Measurements from ENCODE around the gene E2F4. TPM values are rescaled to one million over a fixed set of nuclear protein-coding genes. Genes with fewer than 3 reads are reported as not detected.

E2F4 gene
- total RNA-seq, 1 donor from 2014 or later, result 78.1 TPM

DNA sequence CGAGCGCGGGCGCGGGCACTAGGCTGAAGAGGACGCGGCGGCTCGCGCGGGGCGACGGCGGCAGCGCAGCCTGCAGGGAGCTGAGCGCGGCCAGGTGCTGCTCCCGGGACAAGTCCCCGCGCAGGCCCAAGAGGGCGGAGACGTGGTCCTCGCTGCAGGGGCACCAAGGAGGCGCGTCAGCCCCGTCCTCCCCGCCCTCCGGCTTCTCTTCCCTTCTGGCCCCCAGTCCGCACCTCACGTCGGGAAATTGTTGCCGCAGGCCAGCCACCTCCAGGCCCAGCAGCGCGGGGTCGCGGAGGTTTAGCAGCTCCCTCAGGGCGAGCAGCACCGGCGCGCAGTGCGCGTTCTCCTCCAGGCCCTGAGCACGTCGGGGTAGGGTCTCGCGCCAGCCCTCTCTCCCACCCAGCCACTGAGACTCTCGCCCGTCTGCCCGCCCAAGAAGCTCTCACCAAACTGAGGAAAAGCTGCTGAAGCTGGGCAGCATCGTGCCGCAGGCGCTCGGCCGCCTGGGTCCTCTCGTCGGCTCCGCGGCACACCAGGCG lies 7.4 kb upstream of the E2F4 start:
- peak overlapping the region; percentile 53 to 62 for H3K4me3 ChIP-seq
- H3K9me3 ChIP-seq, result no peaks in the 10 kb centered on the region
- intact Hi-C loops (cut with DNase I), result no loop called here
- no peaks in the 10 kb centered on the region for H3K27me3 ChIP-seq
- peaks cover 30% of the 10 kb centered on the region for H3K4me1 ChIP-seq
- no peak for TF ChIP-seq POLR2AphosphoS5 (IDR thresholded peaks at IDR 0.05; ENCODE audit: insufficient read depth in 1 of 2, low read depth in 1 of 2)
- TF ChIP-seq, protein P1, sequence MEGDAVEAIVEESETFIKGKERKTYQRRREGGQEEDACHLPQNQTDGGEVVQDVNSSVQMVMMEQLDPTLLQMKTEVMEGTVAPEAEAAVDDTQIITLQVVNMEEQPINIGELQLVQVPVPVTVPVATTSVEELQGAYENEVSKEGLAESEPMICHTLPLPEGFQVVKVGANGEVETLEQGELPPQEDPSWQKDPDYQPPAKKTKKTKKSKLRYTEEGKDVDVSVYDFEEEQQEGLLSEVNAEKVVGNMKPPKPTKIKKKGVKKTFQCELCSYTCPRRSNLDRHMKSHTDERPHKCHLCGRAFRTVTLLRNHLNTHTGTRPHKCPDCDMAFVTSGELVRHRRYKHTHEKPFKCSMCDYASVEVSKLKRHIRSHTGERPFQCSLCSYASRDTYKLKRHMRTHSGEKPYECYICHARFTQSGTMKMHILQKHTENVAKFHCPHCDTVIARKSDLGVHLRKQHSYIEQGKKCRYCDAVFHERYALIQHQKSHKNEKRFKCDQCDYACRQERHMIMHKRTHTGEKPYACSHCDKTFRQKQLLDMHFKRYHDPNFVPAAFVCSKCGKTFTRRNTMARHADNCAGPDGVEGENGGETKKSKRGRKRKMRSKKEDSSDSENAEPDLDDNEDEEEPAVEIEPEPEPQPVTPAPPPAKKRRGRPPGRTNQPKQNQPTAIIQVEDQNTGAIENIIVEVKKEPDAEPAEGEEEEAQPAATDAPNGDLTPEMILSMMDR (IDR thresholded peaks at IDR 0.05), result no peak
- TF ChIP-seq POLR2A (IDR thresholded peaks at IDR 0.05), result no peak
- H3K36me3 ChIP-seq, result no peaks in the 10 kb centered on the region
- peak overlapping the region; percentile 88 for H3K27ac ChIP-seq
- no peak for DNase-seq (ENCODE audit: extremely low spot score in 2 of 2)

DNA sequence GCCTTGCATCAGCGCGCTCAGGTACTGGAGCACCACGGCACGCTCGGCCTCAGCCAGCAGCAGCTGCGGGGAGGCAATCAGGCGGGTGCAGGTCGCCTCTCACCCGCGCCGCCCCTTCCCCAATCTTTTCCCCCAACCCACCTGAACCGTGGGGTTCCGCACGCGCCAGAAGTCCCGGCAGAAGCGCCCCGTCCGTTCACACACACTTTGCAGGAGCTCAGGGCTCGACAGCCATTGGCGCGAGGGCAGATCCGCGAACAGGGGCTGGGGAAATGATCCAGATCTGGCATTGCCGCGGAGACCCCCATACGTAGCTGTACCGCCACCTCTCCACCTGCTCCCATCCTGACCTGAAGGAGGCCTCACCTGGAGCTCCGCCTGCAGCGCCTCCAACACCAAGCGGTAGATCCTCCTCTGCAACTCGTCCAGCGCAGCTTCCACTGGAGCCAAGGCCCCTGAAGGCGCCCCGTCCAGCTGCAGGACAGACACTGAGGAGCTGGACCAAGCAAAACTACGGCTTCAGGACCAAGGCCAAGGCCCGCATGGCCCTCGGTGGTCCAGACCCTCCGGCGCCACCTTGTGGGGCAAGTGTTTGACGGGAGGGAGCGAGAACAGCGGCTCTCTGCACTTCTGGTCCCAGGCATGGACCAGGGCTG lies 6.8 kb upstream of the E2F4 start:
- DNase-seq (ENCODE audit: extremely low spot score in 2 of 2), result no peak
- Histone ChIP-seq H3K4me1 (peaks cover 27% of the 10 kb centered on the region), H3K27me3 (no peaks in the 10 kb centered on the region), H3K36me3 (no peaks in the 10 kb centered on the region), H3K27ac (peak overlapping the region; percentile 88), H3K9me3 (no peaks in the 10 kb centered on the region), H3K4me3 (peak overlapping the region; percentile 53 to 62)
- TF ChIP-seq POLR2AphosphoS5 (IDR thresholded peaks at IDR 0.05; ENCODE audit: insufficient read depth in 1 of 2, low read depth in 1 of 2), result peak in 1 of 2 donors; percentile 64
- TF ChIP-seq POLR2A (IDR thresholded peaks at IDR 0.05), result no peak
- TF ChIP-seq, protein P1 (IDR thresholded peaks at IDR 0.05), result peak; percentile 65 to 84 (median 73)
- intact Hi-C loops (cut with DNase I), result loop anchor here (5.0 kb wide), 1 partner anchor 33 kb away; the partner anchor contains the start of gene B3GNT9

DNA sequence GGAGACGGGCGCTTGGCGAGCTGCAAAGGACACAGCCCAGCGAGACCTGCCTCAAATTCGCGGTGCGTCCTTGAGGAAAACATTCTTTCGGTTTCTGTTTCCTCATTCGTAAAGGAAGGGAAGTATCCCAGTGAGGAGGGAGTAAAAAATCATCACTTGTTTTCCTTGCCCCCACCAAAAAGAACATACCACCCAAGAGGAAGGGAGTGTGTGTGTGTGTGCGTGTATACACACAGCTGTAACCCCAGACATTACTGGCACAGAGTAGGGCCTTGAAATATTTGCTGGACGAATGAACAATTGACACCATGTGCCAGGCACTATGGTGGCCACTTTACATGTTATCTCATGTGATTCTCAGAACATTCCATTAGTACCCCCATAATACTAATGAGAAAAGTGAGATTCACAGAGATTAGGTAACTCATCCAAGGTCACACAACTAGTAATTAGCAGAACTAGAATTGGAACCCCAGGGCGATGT lies 6.3 kb upstream of the E2F4 start:
- Histone ChIP-seq H3K27me3 (no peaks in the 10 kb centered on the region), H3K9me3 (no peaks in the 10 kb centered on the region), H3K27ac (no peak overlapping the region), H3K4me3 (peak overlapping the region in 1 of 2 donors; percentile 53), H3K36me3 (no peaks in the 10 kb centered on the region), H3K4me1 (peaks cover 26% of the 10 kb centered on the region)
- intact Hi-C loops (cut with DNase I), result loop anchor here (5.0 kb wide), 1 partner anchor 33 kb away; the partner anchor contains the start of gene B3GNT9
- DNase-seq (ENCODE audit: extremely low spot score in 2 of 2), result no peak
- no peak for TF ChIP-seq POLR2AphosphoS5 (IDR thresholded peaks at IDR 0.05; ENCODE audit: insufficient read depth in 1 of 2, low read depth in 1 of 2)

DNA sequence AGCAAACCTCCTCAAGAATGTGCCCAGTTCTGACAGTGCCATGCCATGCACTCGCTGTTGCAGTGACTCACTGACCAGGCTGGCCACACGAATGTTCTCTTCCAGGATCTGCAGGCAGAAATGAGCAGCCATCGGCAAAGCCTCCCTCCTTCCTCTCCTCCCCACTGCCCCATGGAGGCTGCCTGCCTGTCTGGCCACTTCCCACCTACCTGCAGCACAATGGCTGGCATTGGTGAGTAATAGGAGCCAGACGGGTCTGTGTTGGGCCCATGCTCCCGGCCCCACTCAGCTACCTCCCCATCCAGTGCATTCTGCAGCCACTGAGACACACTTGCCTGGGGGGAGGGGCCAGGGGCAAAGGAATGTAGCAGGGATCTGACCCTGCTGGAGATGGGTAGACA lies 5.4 kb upstream of the E2F4 start:
- Histone ChIP-seq H3K9me3 (no peaks in the 10 kb centered on the region), H3K4me3 (no peak overlapping the region), H3K36me3 (no peaks in the 10 kb centered on the region), H3K4me1 (peaks cover 27% of the 10 kb centered on the region), H3K27me3 (no peaks in the 10 kb centered on the region), H3K27ac (no peak overlapping the region)
- TF ChIP-seq, protein P1 (IDR thresholded peaks at IDR 0.05), result no peak
- TF ChIP-seq POLR2AphosphoS5 (IDR thresholded peaks at IDR 0.05; ENCODE audit: insufficient read depth in 1 of 2, low read depth in 1 of 2), result no peak
- TF ChIP-seq POLR2A (IDR thresholded peaks at IDR 0.05), result no peak
- intact Hi-C loops (cut with DNase I), result loop anchor here (5.0 kb wide), 1 partner anchor 34 kb away; the partner anchor contains the start of gene B3GNT9
- no peak for DNase-seq (ENCODE audit: extremely low spot score in 2 of 2)

DNA sequence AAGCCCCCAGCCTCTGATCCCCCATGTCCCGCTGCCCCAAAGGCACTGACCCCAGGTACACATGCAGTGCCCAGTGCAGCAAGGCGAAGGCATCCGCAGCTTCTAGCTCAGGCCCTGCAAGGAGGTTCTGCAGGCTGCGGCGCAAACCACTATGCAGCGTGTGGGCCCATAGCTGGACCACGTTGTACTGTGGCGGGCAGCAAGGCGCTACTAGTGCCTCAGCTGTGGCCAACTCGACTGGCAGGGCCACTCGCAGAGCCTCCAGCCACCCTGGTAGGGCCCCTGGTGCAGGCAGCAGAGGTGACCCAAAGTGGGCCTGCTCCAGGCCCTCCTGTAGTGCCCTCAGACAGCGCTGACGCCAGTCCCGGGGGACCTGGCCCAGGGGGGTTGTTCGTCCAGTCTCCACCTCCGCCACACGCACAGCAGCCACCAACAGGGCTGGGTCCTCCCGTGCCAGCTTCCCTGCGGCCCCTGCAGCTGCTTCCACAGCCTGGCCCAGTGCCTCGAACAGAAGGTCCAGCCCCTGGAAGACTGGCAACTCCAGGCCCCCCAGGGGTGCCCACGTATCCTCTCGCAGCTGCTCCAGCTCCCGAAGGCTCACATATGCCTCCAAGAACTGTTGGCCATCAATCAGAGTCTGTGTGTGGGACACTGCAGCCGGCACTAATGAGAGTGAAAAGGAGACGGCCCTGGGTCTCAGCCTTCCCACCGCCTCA lies 4.6 kb upstream of the E2F4 start:
- no peak for DNase-seq (ENCODE audit: extremely low spot score in 2 of 2)
- Histone ChIP-seq H3K36me3 (no peaks in the 10 kb centered on the region), H3K4me3 (no peak overlapping the region), H3K4me1 (peaks cover 31% of the 10 kb centered on the region), H3K9me3 (no peaks in the 10 kb centered on the region), H3K27ac (no peak overlapping the region), H3K27me3 (no peaks in the 10 kb centered on the region)
- TF ChIP-seq, protein P1 (IDR thresholded peaks at IDR 0.05), result no peak
- TF ChIP-seq POLR2A (IDR thresholded peaks at IDR 0.05) (no peak), POLR2AphosphoS5 (IDR thresholded peaks at IDR 0.05; ENCODE audit: insufficient read depth in 1 of 2, low read depth in 1 of 2) (no peak)
- intact Hi-C loops (cut with DNase I), result loop anchor here (5.0 kb wide), 1 partner anchor 35 kb away; the partner anchor contains the start of gene B3GNT9
